GM18511 (cell line): ENCODE measurements around the gene ADAMTS12.

Experiments
- ATAC-seq: cut with Tn5 transposase; IDR thresholded peaks from one replicate; pipeline ENCODE4 v1.9.1; 2021; ENCODE audit warnings: mild to moderate bottlenecking, moderate library complexity; ENCODE audit not compliant: unreplicated experiment

ADAMTS12 gene

DNA sequence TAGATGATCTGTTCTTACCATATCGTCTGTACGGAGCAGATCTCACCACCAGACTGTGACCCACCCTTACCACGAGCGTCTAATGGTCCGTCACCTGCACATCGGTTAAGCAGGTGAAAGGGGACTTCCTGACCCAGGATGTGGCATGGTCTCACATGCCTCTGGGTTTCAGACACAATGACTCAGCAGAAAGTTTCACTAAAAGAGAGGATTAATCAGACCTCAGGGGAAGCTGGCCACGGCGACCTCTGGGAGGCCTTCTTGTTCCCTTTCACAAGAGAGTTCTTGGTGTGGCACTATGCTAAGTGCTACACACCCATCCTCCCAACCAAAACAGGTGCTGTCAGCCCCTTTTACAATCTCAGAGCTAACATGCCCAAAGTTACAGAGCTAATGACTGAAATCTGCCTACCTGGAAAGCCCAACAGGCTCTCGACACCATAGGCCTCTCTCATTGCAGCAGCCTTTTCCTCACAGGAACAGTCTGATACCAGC is 41.6 kb downstream of the ADAMTS12 start:
- peak; percentile 96 for ATAC-seq

- ATAC-seq: peak; percentile 24
Observed at GRCh38 chr5:33848554-33848953, 43.2 kb downstream of the ADAMTS12 start.

DNA sequence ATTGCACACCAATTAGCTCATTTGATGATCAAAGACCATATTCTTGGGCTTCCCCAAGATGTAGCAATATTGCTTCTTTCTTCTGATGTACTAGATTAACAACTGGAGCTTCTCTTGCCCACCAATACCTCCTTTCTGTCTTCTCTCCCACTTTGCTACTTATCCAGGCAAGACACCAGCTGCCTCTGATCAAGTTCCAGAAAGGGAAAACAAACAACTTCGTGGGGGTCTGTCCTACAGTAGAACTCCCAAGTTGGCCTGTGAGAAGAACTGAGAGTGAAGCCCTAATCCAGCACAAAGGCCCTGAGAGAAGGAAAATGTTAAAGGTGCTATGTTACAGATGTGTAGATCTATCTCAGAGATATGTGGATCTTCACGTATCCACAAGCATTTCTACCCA is 44.9 kb downstream of the ADAMTS12 start:
- no peak for ATAC-seq

GRCh38 chr5:33843579-33843978 is 48.2 kb downstream of the ADAMTS12 start:
- no peak for ATAC-seq

DNA sequence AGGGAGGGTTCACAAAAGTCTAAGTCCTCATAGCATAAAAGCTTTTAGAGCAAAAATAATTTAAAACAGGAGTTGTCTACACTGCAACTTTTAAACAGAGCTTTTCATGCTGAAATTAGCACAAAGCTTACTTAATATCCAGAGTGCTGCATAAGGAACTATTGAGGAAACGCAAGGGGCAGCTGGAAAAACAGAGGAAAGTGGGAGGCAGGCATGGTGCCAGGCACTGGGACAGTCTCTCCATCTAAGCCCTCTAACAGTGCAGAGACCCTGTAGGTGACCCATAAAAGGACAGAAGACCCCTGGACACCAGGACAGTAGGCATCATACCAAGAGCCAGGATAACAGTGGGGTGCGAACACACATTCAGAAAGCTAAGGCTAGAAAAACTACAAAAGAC is 49.3 kb downstream of the ADAMTS12 start:
- ATAC-seq: no peak

DNA sequence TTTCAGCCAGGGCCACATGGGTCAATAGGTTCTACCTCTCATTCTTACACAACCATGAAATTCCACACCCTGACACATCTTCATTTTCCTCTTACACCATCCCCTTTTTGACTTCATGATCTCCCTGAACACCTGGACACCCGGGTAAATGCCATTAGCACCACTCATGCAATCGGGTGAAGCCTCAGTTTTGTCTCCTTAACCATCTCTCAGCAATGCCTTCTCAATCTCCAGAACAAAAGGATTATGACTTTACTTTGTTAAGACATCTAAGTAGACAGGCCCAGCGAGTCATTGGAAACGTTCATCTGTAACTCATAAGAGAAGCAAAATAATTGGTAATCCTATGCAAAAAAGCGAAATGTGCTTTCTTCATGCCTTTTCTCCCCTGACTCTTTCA is 49.9 kb downstream of the ADAMTS12 start:
- ATAC-seq: no peak

DNA sequence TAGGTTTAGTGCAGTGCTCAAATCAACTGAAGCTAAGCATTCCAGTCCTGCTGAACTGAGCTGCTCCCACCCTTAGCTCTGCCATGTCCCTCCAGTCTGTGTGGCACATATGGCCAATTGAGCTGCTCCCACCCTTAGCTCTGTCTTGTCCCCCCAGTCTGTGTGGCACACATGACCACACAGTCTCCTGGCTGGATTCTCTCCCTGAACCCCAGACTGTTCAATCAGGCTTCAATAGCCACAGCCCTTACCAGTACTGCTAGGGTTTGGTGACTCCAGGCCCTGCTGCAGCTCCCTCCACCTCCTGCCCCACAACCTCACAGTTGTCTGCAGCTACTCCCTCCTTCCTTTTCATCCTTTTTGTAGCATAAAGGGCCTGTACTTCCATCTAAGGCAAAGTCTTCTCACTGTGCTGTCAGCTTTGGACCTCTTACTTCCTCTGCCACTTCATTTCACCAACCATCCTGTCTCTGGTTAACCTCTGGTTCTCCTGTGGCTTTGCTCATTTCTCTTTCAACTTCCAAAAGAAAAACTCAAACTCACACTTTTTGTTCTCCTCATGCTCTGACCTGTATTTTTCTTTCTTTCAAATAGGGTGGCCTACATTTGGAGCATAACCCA is 50.8 kb downstream of the ADAMTS12 start:
- peak; percentile 86 for ATAC-seq

- ATAC-seq: no peak
Observed at GRCh38 chr5:33837301-33837700, 54.5 kb downstream of the ADAMTS12 start.

- no peak for ATAC-seq
Observed at GRCh38 chr5:33834334-33834733, 57.5 kb downstream of the ADAMTS12 start.

- ATAC-seq: no peak
Observed at GRCh38 chr5:33833237-33833575, 58.6 kb downstream of the ADAMTS12 start.

DNA sequence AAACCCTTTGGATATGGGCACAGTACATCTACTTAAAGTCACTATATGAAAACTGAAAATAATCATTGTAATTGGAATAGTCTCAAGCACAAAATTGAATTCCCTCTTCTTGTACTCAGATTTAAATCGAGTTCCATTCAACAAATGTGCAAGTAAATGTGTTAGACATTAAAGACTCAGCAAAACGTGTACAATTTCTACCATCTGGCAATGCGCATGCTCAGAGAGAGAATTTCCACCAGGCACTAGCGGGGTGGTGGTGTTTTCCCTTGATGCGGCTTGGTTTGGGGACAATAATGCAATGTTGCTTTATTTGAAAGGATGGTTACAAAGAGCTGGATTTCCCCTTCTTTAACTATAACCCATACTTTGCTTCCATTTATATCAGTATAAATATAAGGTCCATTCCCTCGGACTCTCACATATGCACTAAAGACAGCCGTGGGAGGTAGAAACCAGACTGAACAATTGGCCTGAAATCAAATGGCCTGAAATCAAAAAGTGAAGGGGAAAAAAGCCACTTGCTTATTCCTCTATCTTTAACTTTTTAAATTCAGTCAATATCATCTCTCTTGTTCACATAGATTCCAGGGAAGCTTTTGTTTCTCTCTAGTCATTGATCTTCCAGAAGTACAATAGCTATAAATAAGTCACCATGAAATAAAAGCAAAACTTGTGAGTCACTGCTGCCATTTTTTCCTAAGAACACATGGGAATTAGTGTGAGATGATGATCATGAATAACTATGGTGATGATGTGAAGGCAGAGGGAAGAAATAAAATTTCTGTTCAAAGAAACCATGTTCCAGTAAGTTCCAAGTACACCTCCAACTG is 59.2 kb downstream of the ADAMTS12 start:
- ATAC-seq: no peak

- ATAC-seq: no peak
Observed at GRCh38 chr5:33831041-33831440, 60.7 kb downstream of the ADAMTS12 start.

- no peak for ATAC-seq
Observed at GRCh38 chr5:33829430-33829829, 62.4 kb downstream of the ADAMTS12 start.

DNA sequence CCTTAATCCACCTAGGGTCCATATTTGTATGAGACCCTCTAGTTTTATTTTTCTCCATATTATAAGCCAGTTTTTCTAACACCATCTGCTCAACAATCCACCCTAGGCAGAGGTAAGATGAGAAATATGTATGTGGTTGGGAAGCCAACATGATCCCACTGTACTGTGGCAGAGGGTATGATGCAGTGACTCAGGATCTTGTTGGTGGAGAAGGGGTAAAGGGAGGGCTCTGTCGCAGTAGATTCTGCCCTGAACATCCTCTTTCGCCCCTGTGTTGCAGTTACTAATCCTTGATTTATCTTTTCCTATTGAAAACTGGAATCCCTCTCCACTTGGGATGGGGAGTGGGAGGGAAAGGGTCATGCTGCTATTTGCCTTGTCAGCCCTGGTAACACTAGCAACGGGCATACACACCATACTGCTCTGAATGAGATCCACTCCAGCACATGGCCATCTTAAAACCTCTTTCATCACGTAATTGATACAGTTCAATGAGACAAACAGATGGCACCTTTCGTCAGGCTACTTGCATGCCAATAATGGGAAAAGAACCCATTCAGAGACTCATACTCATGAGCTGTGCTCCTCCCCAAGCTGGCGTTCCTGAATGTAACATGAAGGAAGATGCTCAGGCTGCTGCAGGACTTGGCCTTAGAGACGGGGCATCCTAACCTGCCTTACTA is 63.0 kb downstream of the ADAMTS12 start:
- no peak for ATAC-seq

- no peak for ATAC-seq
Observed at GRCh38 chr5:33827885-33828284, 63.9 kb downstream of the ADAMTS12 start.

DNA sequence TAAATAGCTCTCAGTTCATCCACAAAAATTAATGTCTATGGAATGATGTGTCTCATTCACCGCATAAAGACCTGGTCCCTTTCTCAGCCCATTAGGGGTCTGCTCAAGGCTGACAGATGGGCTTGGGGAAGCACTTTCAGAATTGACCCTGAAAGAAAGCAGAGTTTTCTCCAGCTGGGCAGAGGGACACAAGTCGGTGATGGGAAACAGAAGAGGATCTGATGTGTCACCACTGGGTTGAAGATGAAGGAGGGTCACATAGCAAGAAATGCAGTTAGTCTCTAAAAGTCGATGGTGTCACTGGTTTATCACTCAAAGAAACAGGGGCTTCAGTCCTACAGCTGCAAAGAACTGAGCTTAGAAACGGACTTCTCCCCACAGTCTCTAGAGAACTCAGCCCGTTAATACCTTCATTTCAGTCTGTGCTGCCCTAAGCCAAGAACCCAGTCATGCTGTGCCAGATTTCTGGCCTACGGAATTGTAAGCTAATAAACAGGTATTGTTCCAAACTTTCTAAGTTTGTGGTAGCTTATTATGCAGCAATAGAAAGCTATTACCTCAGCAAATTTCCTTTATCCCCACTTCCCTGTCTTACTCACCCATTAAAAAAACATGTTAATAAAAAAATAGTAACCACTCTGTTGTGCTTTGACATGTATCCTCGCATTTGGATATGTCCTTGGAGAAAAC is 64.6 kb downstream of the ADAMTS12 start:
- no peak for ATAC-seq

- peak; percentile 90 for ATAC-seq
Observed at GRCh38 chr5:33824516-33825195, 67.1 kb downstream of the ADAMTS12 start.

GRCh38 chr5:33817301-33817700 is 74.5 kb downstream of the ADAMTS12 start:
- ATAC-seq: no peak

GRCh38 chr5:33816791-33817190 is 75.0 kb downstream of the ADAMTS12 start:
- ATAC-seq: no peak

GRCh38 chr5:33812746-33813145 is 79.0 kb downstream of the ADAMTS12 start:
- ATAC-seq: no peak
